Choroid plexus epithelial cell (primary cell): ENCODE measurements around the gene IL25.

ENCODE experiments used
- DNase-seq: peaks from one replicate; pipeline ENCODE4 v3.0.0-alpha.2; 2010; ENCODE audit warnings: low read depth
- H3K4me3 ChIP-seq: 2 replicates; pipeline ENCODE4 v1.5.1; 2011; ENCODE audit warnings: low read depth, mild to moderate bottlenecking, control low read depth, low read length, moderate library complexity
- TF ChIP-seq, protein P1 (sequence below): conservative IDR thresholded peaks from 2 replicates; pipeline ENCODE4 v1.5.1; 2011; ENCODE audit warnings: low read depth, mild to moderate bottlenecking, control low read depth, inconsistent platforms, low read length, moderate library complexity

Gene IL25

DNA sequence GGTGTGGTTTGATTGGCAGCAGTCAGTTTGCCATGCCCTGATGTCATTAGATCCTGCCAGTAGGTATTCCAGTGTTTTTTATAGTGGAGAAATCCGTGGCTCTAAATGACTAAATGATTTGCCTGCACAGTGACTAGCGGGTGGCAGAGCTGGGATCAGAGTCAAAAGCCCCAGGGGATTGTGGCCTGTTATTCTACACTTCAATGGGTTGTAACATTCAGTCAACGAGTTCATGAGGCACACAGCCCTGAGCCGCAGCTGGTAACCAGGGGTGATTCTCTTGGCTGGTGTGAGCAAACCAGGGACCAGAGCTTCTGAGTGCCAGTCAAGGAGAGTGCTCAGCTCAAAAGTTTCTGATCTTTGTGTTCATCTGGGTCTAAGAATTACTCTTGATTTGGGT is 33.6 kb downstream of the IL25 start:
- DNase-seq, result no peak
- no peak overlapping the region for H3K4me3 ChIP-seq
- TF ChIP-seq, protein P1, sequence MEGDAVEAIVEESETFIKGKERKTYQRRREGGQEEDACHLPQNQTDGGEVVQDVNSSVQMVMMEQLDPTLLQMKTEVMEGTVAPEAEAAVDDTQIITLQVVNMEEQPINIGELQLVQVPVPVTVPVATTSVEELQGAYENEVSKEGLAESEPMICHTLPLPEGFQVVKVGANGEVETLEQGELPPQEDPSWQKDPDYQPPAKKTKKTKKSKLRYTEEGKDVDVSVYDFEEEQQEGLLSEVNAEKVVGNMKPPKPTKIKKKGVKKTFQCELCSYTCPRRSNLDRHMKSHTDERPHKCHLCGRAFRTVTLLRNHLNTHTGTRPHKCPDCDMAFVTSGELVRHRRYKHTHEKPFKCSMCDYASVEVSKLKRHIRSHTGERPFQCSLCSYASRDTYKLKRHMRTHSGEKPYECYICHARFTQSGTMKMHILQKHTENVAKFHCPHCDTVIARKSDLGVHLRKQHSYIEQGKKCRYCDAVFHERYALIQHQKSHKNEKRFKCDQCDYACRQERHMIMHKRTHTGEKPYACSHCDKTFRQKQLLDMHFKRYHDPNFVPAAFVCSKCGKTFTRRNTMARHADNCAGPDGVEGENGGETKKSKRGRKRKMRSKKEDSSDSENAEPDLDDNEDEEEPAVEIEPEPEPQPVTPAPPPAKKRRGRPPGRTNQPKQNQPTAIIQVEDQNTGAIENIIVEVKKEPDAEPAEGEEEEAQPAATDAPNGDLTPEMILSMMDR, result no peak

DNA sequence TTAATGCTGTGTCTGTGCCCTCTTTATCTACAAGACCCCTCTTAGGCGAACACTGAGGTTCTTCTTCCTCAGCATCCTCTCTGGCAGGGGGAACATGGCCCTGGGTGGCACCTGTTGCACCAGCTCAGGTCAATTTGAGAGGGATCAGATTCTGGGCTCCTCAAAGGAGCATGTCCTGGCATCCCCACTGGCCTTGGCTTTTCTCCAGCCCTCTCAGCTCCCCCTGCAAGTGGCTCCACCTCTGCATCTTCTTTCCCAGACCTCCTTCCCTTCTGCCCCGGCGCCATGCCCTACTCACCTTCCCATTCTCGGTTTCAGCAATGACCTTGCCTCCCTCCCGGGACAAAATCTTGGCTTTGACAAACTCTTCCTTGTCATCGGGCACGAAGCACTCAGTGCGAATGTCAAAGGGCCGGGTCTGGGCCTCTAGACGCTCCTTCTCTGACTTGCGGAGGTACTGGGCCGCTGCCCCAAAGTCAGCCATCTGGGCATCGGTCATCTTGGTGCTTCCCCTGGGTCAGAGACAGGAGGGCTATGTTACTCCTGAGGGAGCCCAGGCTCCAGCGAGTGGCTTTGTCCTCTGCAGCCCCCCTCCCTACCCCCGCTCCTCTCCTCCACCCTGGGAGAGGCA is 34.2 kb downstream of the IL25 start:
- TF ChIP-seq, protein P1, result no peak
- no peak overlapping the region for H3K4me3 ChIP-seq
- no peak for DNase-seq

DNA sequence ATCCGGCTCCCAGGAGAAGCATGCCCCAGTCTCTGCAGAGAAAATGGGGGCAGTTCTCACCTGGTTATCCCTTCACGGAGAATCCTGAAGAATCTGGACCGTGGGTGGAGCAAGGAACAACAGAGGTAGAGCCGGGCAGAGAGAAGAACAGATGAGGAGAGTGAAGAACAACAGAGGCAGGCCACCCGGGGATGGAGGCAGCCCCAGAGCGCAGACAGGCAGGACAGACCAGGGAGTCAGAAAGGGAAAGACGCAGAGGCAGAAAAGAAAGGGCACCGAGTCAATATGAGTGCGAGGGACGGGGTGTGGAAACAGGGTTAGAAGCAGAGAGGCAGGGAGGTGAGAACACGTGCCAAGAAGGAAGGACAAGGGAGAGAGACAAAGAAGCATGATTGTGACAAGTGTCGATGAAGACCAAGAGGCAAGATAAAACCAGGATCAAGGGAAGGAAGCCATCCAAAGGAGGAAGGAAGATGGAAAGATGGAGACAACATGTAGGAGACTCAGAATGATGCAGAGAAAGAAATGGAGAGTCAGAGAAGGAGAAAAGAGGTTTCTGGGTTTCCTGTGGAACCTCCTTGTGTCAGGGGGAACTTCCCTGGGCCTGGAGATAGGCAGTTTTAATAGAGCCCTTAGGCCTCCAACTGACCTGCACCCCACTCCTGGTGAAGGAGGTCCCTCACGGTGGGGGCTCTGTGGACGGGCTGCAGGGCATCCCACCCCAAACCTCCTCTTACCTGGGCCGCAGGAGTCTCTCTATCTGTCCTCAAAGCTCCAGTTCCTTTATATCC is 35.1 kb downstream of the IL25 start, which contains the start of gene MYH6:
TSS of gene MYH6 (minus strand) at position 758 of the 791 bp plus-strand sequence. CDS start 1,050 bp downstream, outside the sequence.
- no peak for DNase-seq
- no peak within 1 kb of the TSS for H3K4me3 ChIP-seq
- TF ChIP-seq, protein P1, result no peak

DNA sequence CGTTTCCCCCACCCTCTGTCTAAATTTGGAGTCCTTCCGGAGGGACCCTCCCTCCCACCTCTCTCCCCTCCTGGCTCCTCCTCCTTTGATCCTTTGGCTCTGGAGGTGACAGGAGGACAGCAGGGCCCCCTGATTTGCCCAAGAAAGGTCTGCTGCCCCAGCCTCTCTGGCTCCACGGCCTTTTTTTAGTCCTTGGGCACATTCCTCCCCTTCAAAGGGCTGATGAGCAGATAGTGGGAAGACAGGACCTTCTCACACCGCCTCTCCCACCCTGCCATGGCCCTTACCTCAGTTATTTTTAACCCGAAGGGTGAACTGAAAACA is 35.7 kb downstream of the IL25 start:
- DNase-seq, result no peak
- TF ChIP-seq, protein P1, result no peak
- H3K4me3 ChIP-seq, result no peak overlapping the region

DNA sequence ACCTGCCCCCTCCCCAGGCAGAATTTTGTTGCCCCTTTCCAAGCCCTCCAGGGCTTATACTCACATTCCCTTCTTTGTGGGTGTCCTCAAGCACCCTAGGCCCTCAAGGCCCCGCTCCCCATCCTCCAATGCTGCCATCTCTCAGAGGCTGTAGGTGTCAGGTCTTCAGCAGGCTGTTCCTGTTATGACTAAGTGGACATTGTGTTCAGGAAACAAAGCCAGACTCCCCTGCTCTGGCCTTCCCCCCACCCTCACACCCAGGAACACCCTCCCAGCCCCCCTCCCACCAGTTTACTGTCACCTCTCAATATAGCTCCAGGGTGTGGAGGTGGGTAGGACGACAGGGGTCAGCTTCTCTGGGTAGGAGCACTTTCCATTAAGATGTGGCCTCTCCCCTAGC is 36.9 kb downstream of the IL25 start:
- TF ChIP-seq, protein P1, result no peak
- H3K4me3 ChIP-seq, result no peak overlapping the region
- DNase-seq, result no peak

DNA sequence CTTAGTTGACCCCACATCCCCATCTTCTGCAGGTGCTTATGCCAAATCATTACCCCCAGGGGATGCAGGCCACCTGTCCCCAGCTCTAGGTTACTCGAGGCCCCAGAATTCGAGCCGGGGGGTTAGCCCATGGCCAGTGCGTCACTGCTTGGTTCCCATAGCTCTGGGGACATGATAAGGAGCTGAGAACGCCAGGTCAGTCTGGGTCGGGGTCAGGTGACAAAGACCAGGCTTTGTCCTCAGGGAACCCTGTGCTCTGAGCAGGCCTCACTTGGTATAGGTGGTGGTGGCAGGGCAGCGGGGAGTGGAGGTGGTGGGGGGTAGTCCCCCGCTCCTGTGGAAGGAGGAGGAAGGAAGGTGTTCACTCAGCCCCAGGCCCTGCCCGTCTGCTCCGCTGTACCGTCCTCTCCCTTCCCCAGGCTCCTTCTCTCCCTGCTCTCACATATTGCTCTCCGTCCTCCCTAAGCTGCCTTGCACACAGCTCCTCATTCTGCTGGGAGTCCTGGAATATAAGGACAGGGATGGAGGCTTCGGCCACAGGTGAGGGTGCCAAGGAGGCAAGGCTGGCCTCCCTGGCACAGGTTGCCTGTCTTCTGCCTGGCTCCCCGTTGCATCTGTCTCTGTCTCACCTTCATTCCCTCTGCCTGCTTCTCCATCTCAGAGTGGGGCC is 37.5 kb downstream of the IL25 start:
- no peak for DNase-seq
- TF ChIP-seq, protein P1, result no peak
- no peak overlapping the region for H3K4me3 ChIP-seq
